Astrocyte (in vitro differentiated cells and primary cell): Measurements from ENCODE around the gene DOCK1. TPM values are rescaled to one million over a fixed set of nuclear protein-coding genes. Genes with fewer than 3 reads are reported as not detected.

ENCODE experiments used
- DNase-seq: peaks from one replicate; pipeline ENCODE4 v3.0.0-alpha.2; 2010; ENCODE audit warnings: low read depth
- FAIRE-seq: peaks from 2 replicates; lab custom pipeline; 2011; peaks lifted over from hg19 to GRCh38; lab: Jason Lieb, UNC
- H2AFZ ChIP-seq: 2 replicates; pipeline ENCODE4 v1.6.0; 2012; ENCODE audit warnings: low read depth, low read length, inconsistent platforms
- H3K27ac ChIP-seq: 2 replicates; pipeline ENCODE4 v1.5.1; 2011; ENCODE audit warnings: low read depth, low read length, inconsistent platforms
- H3K27me3 ChIP-seq: 2 replicates; pipeline ENCODE4 v1.6.0; 2011; ENCODE audit warnings: low read length, inconsistent platforms; ENCODE audit not compliant: insufficient read depth
- H3K36me3 ChIP-seq: 2 replicates; pipeline ENCODE4 v1.5.1; 2011; ENCODE audit warnings: low read length, inconsistent platforms; ENCODE audit not compliant: insufficient read depth
- H3K4me1 ChIP-seq: 2 replicates; pipeline ENCODE4 v1.5.1; 2011; ENCODE audit warnings: low read length, inconsistent platforms; ENCODE audit not compliant: insufficient read depth
- H3K4me2 ChIP-seq: 2 replicates; pipeline ENCODE4 v1.6.0; 2012; ENCODE audit warnings: low read length, inconsistent platforms
- H3K4me3 ChIP-seq: 2 replicates; pipeline ENCODE4 v1.5.1; 2011; ENCODE audit warnings: low read depth, mild to moderate bottlenecking, low read length, inconsistent platforms; ENCODE audit not compliant: insufficient read depth
- H3K79me2 ChIP-seq: 2 replicates; pipeline ENCODE4 v1.6.0; 2012; ENCODE audit warnings: mild to moderate bottlenecking, low read length, inconsistent platforms; ENCODE audit not compliant: insufficient read depth
- H3K9ac ChIP-seq: 2 replicates; pipeline ENCODE4 v1.6.0; 2012; ENCODE audit warnings: mild to moderate bottlenecking, low read length, inconsistent platforms
- H3K9me3 ChIP-seq: 2 replicates; pipeline ENCODE4 v1.5.1; 2012; ENCODE audit warnings: low read depth, mild to moderate bottlenecking, low read length, inconsistent platforms; ENCODE audit not compliant: insufficient read depth
- H4K20me1 ChIP-seq: 2 replicates; pipeline ENCODE4 v1.6.0; 2012; ENCODE audit warnings: low read length, inconsistent platforms; ENCODE audit not compliant: insufficient read depth
- H3K27ac Mint-ChIP-seq: one replicate; pipeline ENCODE4 v1.8.0; 2021; ENCODE audit warnings: mild to moderate bottlenecking, mixed read lengths; ENCODE audit not compliant: unreplicated experiment
- H3K27me3 Mint-ChIP-seq: one replicate; pipeline ENCODE4 v1.8.0; 2021; ENCODE audit warnings: low read depth, mixed read lengths; ENCODE audit not compliant: unreplicated experiment
- H3K36me3 Mint-ChIP-seq: one replicate; pipeline ENCODE4 v1.8.0; 2021; ENCODE audit warnings: low read depth, mixed read lengths; ENCODE audit not compliant: unreplicated experiment
- H3K4me1 Mint-ChIP-seq: one replicate; pipeline ENCODE4 v1.8.0; 2021; ENCODE audit warnings: low read depth, mixed read lengths; ENCODE audit not compliant: unreplicated experiment
- H3K4me3 Mint-ChIP-seq: one replicate; pipeline ENCODE4 v1.8.0; 2021; ENCODE audit warnings: mild to moderate bottlenecking, moderate library complexity, mixed read lengths; ENCODE audit not compliant: unreplicated experiment
- H3K9me3 Mint-ChIP-seq: one replicate; pipeline ENCODE4 v1.8.0; 2021; ENCODE audit warnings: mild to moderate bottlenecking, mixed read lengths; ENCODE audit not compliant: unreplicated experiment
- CTCF ChIP-seq: IDR thresholded peaks from 2 replicates; pipeline ENCODE4 v1.5.1; 2011; ENCODE audit warnings: low read depth, mild to moderate bottlenecking, inconsistent platforms, low read length, moderate library complexity; ENCODE audit not compliant: insufficient read depth
- EZH2 ChIP-seq: IDR thresholded peaks from 2 replicates; pipeline ENCODE4 v1.6.1; 2012; ENCODE audit warnings: mild to moderate bottlenecking, low read length, inconsistent platforms; ENCODE audit not compliant: insufficient read depth
- total RNA-seq: library from RNA; stranded (reverse); gene quantifications from 2 replicates; pipeline ENCODE4 v1.2.1, GENCODE V29; 2021

Gene DOCK1
- total RNA-seq, 1 donor from 2014 or later: 42.5 TPM

GRCh38 chr10:127463548-127463947 lies 558.3 kb downstream of the DOCK1 start:
- H3K4me1 ChIP-seq: no peaks in the 10 kb centered on the region
- peaks cover 34% of the 10 kb centered on the region for H3K27me3 Mint-ChIP-seq
- TF ChIP-seq CTCF (no peak), EZH2 (no peak)
- no peak overlapping the region for H2AFZ ChIP-seq
- DNase-seq (no peak), FAIRE-seq (no peak)
- H3K4me2 ChIP-seq: no peak overlapping the region
- H3K4me3 ChIP-seq: no peak overlapping the region
- peaks cover 4% of the 10 kb centered on the region for H3K9me3 Mint-ChIP-seq
- no peak overlapping the region for H3K27ac ChIP-seq
- H3K27ac Mint-ChIP-seq: no peak overlapping the region
- H3K9ac ChIP-seq: no peak overlapping the region
- H3K4me3 Mint-ChIP-seq: no peak overlapping the region
- H3K36me3 ChIP-seq: no peaks in the 10 kb centered on the region
- H3K9me3 ChIP-seq: no peaks in the 10 kb centered on the region
- H3K4me1 Mint-ChIP-seq: no peaks in the 10 kb centered on the region
- no peaks in the 10 kb centered on the region for H3K36me3 Mint-ChIP-seq
- H3K79me2 ChIP-seq: no peaks in the 10 kb centered on the region
- H3K27me3 ChIP-seq: no peaks in the 10 kb centered on the region
- H4K20me1 ChIP-seq: no peaks in the 10 kb centered on the region

GRCh38 chr10:127464561-127464960 lies 559.3 kb downstream of the DOCK1 start:
- DNase-seq (no peak), FAIRE-seq (no peak)
- TF ChIP-seq EZH2: no peak
- TF ChIP-seq CTCF: no peak
- Histone ChIP-seq H3K9me3 (no peaks in the 10 kb centered on the region), H3K27ac (no peak overlapping the region), H3K4me2 (no peak overlapping the region), H3K27me3 (no peaks in the 10 kb centered on the region), H2AFZ (no peak overlapping the region), H3K4me1 (no peaks in the 10 kb centered on the region), H3K9ac (no peak overlapping the region), H3K79me2 (no peaks in the 10 kb centered on the region), H3K4me3 (no peak overlapping the region), H3K36me3 (no peaks in the 10 kb centered on the region), H4K20me1 (no peaks in the 10 kb centered on the region)
- Mint-ChIP-seq H3K27me3 (peaks cover 34% of the 10 kb centered on the region), H3K4me3 (no peak overlapping the region), H3K9me3 (peaks cover 2% of the 10 kb centered on the region), H3K27ac (no peak overlapping the region), H3K36me3 (no peaks in the 10 kb centered on the region), H3K4me1 (no peaks in the 10 kb centered on the region)

GRCh38 chr10:127467811-127468210 lies 562.6 kb downstream of the DOCK1 start:
- Histone ChIP-seq H3K27me3 (no peaks in the 10 kb centered on the region), H3K9me3 (no peaks in the 10 kb centered on the region), H3K9ac (no peak overlapping the region), H3K4me3 (no peak overlapping the region), H4K20me1 (no peaks in the 10 kb centered on the region), H3K4me1 (no peaks in the 10 kb centered on the region), H3K36me3 (no peaks in the 10 kb centered on the region), H3K79me2 (no peaks in the 10 kb centered on the region), H2AFZ (no peak overlapping the region), H3K4me2 (no peak overlapping the region), H3K27ac (no peak overlapping the region)
- Mint-ChIP-seq H3K4me1 (no peaks in the 10 kb centered on the region), H3K9me3 (peaks cover 2% of the 10 kb centered on the region), H3K27me3 (peaks cover 53% of the 10 kb centered on the region), H3K4me3 (no peak overlapping the region), H3K27ac (no peak overlapping the region), H3K36me3 (no peaks in the 10 kb centered on the region)
- FAIRE-seq: no peak
- no peak for DNase-seq
- TF ChIP-seq EZH2 (no peak), CTCF (no peak)
